Natural killer cell (primary cell): ENCODE data around the gene GORASP1. TPM values are rescaled to one million over a fixed set of nuclear protein-coding genes. Genes with fewer than 3 reads are reported as not detected.
"Not testable (repeated sequence)": the region's sequence is repeated elsewhere in the genome, so short reads cannot be mapped to it uniquely, and the experiment has no call there.

Experiments
- ATAC-seq, 3 donors: fragments of 150-1000 bp in 2 of 3; fragments of 200-7000 bp in 1 of 3; cut with Tn5 transposase; 1 replicate in 1 of 3; 2 replicates in 2 of 3; pipeline ENCODE4 v1.10.0; 2021; ENCODE audit warnings: mild to moderate bottlenecking in 2 of 3, moderate library complexity in 2 of 3
- DNase-seq, 2 donors: peaks; one replicate each; pipeline versions ENCODE4 v3.0.0 to v3.0.0-alpha.2; 2013 to 2021; ENCODE audit warnings: mixed read lengths in 1 of 2
- H3K27ac ChIP-seq: one replicate; pipeline ENCODE4 v1.5.1; 2013; ENCODE audit warnings: mild to moderate bottlenecking, low read length
- H3K27me3 ChIP-seq: one replicate; pipeline ENCODE4 v1.6.1; 2013; ENCODE audit warnings: low read length; ENCODE audit not compliant: control insufficient read depth, insufficient read depth
- H3K36me3 ChIP-seq: one replicate; pipeline ENCODE4 v1.6.1; 2013; ENCODE audit warnings: low read length; ENCODE audit not compliant: control insufficient read depth, insufficient read depth
- H3K4me1 ChIP-seq: one replicate; pipeline ENCODE4 v1.6.1; 2013; ENCODE audit warnings: low read length; ENCODE audit not compliant: control insufficient read depth, insufficient read depth
- H3K4me3 ChIP-seq: one replicate; pipeline ENCODE4 v1.5.1; 2013; ENCODE audit warnings: low read length
- H3K9me3 ChIP-seq: one replicate; pipeline ENCODE4 v1.6.1; 2013; ENCODE audit warnings: low read length; ENCODE audit not compliant: control insufficient read depth, insufficient read depth
- H3K27ac Mint-ChIP-seq, 2 donors: one replicate each; pipeline ENCODE4 v1.8.0; 2022; ENCODE audit warnings: mild to moderate bottlenecking in 2 of 2, mixed read lengths in 2 of 2, moderate library complexity in 1 of 2
- H3K27me3 Mint-ChIP-seq, 2 donors: one replicate each; pipeline ENCODE4 v1.8.0; 2022; ENCODE audit warnings: low read depth in 2 of 2, mixed read lengths in 2 of 2
- H3K36me3 Mint-ChIP-seq: one replicate; pipeline ENCODE4 v1.8.0; 2022; ENCODE audit warnings: mixed read lengths
- H3K4me1 Mint-ChIP-seq, 2 donors: one replicate each; pipeline ENCODE4 v1.8.0; 2022; ENCODE audit warnings: mixed read lengths in 2 of 2
- H3K4me3 Mint-ChIP-seq: one replicate; pipeline ENCODE4 v1.8.0; 2022; ENCODE audit warnings: mild to moderate bottlenecking, moderate library complexity, mixed read lengths
- H3K9me3 Mint-ChIP-seq, 2 donors: one replicate each; pipeline ENCODE4 v1.8.0; 2022; ENCODE audit warnings: mixed read lengths in 2 of 2
- CTCF ChIP-seq: fragments of 200-600 bp; IDR thresholded peaks from one replicate; pipeline ENCODE4 v1.8.0; 2022; ENCODE audit warnings: antibody characterized with exemption
- WGBS: methylation state at CpG from one replicate; pipeline ENCODE4 v1.1.7; 2013; ENCODE audit warnings: missing lambda C conversion rate; ENCODE audit not compliant: insufficient coverage; 5-methylcytosine and 5-hydroxymethylcytosine counted together
- intact Hi-C: fragments of 100-400 bp; cut with micrococcal nuclease; formaldehyde crosslinking; loops from one replicate; pipeline ENCODE4 v1.14.2; 2022
- total RNA-seq, 4 donors: library from RNA; stranded (reverse); fragments of 120-200 nt in 1 of 4; gene quantifications; one replicate each; pipeline versions ENCODE4 v1.2.3 to v1.2.4, GENCODE V29; 2013 to 2022

The GORASP1 gene
- total RNA-seq, 3 donors from 2014 or later (not counting 1 experiment from before 2014, with no cell fraction given), result 20.2 to 21.3 (median 20.8) TPM

DNA sequence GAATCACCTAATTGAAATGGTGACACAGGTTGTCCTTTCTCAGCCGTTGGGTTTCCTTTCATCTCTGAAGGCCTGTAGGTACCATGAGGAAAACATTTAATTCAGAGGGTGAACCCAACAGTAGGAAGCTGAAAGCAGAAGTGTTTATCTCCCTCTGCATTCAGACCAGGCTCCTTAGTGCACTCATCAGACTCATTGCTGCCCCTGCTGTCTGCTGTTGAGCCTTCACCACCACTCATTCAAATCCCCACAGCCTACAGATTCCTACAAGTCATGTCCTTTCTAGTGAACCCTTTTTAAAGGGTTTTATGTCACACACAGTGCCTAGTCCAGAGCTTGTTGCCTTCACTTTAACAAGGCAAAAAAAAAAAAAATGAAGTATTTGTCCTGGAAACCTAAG lies 42.2 kb downstream of the GORASP1 start:
- H3K4me3 Mint-ChIP-seq, result no peak overlapping the region
- peaks cover 24% of the 10 kb centered on the region for H3K36me3 Mint-ChIP-seq
- peak; percentile 21 for TF ChIP-seq CTCF
- peak; percentile 59 to 83 (median 74) for ATAC-seq
- no peak overlapping the region for H3K27ac Mint-ChIP-seq
- peaks cover 22 to 24% of the 10 kb centered on the region in 2 donors for H3K4me1 Mint-ChIP-seq
- no peaks in the 10 kb centered on the region for H3K9me3 Mint-ChIP-seq
- Histone ChIP-seq H3K27ac (no peak overlapping the region), H3K9me3 (no peaks in the 10 kb centered on the region), H3K4me1 (no peaks in the 10 kb centered on the region), H3K4me3 (no peak overlapping the region), H3K27me3 (no peaks in the 10 kb centered on the region), H3K36me3 (peaks cover 43% of the 10 kb centered on the region)
- DNase-seq, result peak in 1 of 2 donors; percentile 52
- intact Hi-C loops, result no loop called here
- WGBS, result 7% methylated on average over 1 of the region's 1 CpG
- no peaks in the 10 kb centered on the region for H3K27me3 Mint-ChIP-seq

DNA sequence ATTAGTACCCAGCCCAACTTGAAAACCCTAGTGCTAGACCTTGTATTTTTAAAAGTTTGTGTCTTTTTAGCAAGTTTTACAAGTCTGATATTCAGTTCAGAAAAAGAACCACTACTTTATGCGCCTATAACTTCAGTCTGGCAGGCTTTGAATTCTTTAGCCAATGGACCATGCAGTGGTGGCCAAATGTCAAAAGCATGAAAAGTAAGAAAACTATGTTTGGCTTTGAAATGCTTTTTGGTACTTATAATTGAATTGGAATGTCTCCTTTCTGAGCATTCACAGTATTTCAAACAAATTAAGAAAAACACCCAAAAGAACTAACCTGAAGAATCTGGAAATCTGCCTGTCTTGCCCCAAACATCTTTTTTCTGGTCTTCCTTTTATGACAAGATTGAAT lies 42.8 kb downstream of the GORASP1 start:
- Mint-ChIP-seq H3K4me1 (peaks cover 22 to 24% of the 10 kb centered on the region in 2 donors), H3K27me3 (no peaks in the 10 kb centered on the region), H3K27ac (no peak overlapping the region), H3K36me3 (peaks cover 21% of the 10 kb centered on the region), H3K9me3 (no peaks in the 10 kb centered on the region), H3K4me3 (no peak overlapping the region)
- ATAC-seq (no peak), DNase-seq (no peak)
- no peak for TF ChIP-seq CTCF
- no peaks in the 10 kb centered on the region for H3K9me3 ChIP-seq
- H3K36me3 ChIP-seq, result peaks cover 37% of the 10 kb centered on the region
- no peaks in the 10 kb centered on the region for H3K27me3 ChIP-seq
- intact Hi-C loops, result no loop called here
- H3K4me3 ChIP-seq, result no peak overlapping the region
- WGBS, result 100% methylated on average over 1 of the region's 1 CpG
- no peaks in the 10 kb centered on the region for H3K4me1 ChIP-seq
- no peak overlapping the region for H3K27ac ChIP-seq

GRCh38 chr3:39063143-39063542 lies 44.3 kb downstream of the GORASP1 start:
- no peak overlapping the region for H3K27ac ChIP-seq
- DNase-seq (no peak), ATAC-seq (no peak)
- Mint-ChIP-seq H3K4me1 (peaks cover 26 to 34% of the 10 kb centered on the region in 2 donors), H3K27me3 (no peaks in the 10 kb centered on the region), H3K36me3 (peaks cover 21% of the 10 kb centered on the region), H3K27ac (no peak overlapping the region), H3K9me3 (no peaks in the 10 kb centered on the region), H3K4me3 (no peak overlapping the region)
- no peak overlapping the region for H3K4me3 ChIP-seq
- H3K9me3 ChIP-seq, result no peaks in the 10 kb centered on the region
- 89% methylated on average over 3 of the region's 3 CpGs for WGBS
- TF ChIP-seq CTCF, result no peak
- peaks cover 26% of the 10 kb centered on the region for H3K36me3 ChIP-seq
- no peaks in the 10 kb centered on the region for H3K27me3 ChIP-seq
- H3K4me1 ChIP-seq, result no peaks in the 10 kb centered on the region
- intact Hi-C loops, result no loop called here

- Mint-ChIP-seq H3K27ac (peak overlapping the region in 1 of 2 donors; percentile 47), H3K9me3 (no peaks in the 10 kb centered on the region), H3K4me1 (peaks cover 29 to 37% of the 10 kb centered on the region in 2 donors), H3K27me3 (no peaks in the 10 kb centered on the region), H3K4me3 (no peak overlapping the region), H3K36me3 (peaks cover 13% of the 10 kb centered on the region)
- Histone ChIP-seq H3K9me3 (no peaks in the 10 kb centered on the region), H3K4me3 (no peak overlapping the region), H3K27ac (no peak overlapping the region), H3K36me3 (peaks cover 19% of the 10 kb centered on the region), H3K27me3 (no peaks in the 10 kb centered on the region), H3K4me1 (no peaks in the 10 kb centered on the region)
- intact Hi-C loops, result no loop called here
- ATAC-seq, result no peak
- 92% methylated on average over 1 of the region's 1 CpG for WGBS
- no peak for DNase-seq
- TF ChIP-seq CTCF, result no peak
These were observed 45.2 kb downstream of the GORASP1 start for GRCh38 chr3:39062180-39062579.

GRCh38 chr3:39061228-39061627 lies 46.2 kb downstream of the GORASP1 start:
- H3K27ac Mint-ChIP-seq, H3K4me3 ChIP-seq, intact Hi-C loops, H3K27me3 ChIP-seq, H3K9me3 ChIP-seq, ATAC-seq, H3K27me3 Mint-ChIP-seq, H3K27ac ChIP-seq, H3K36me3 Mint-ChIP-seq, H3K36me3 ChIP-seq, H3K4me1 ChIP-seq, H3K9me3 Mint-ChIP-seq, DNase-seq, H3K4me3 Mint-ChIP-seq: not testable (repeated sequence)
- H3K4me1 Mint-ChIP-seq, result peaks cover 39 to 46% of the 10 kb centered on the region in 2 donors
- WGBS, result 100% methylated on average over 1 of the region's 2 CpGs
